OCI-LY1 (cell line): ENCODE results near the gene XPA.
A peak's percentile ranks its signal among the peaks of the same experiment; 100 is the strongest.

Source experiments
- H2AFZ ChIP-seq: fragments of 200-600 bp; sonication (generic), shearing (Covaris generic); 2 replicates; pipeline ENCODE4 v1.6.0; 2014; ENCODE audit warnings: antibody characterized with exemption, mild to moderate bottlenecking, low read length
- H3F3A ChIP-seq: fragments of 200-600 bp; sonication (generic), shearing (Covaris generic); 2 replicates; pipeline ENCODE4 v1.6.0; 2014; ENCODE audit warnings: mild to moderate bottlenecking, antibody characterized with exemption, low read length, moderate library complexity; ENCODE audit not compliant: insufficient read depth
- H3K27ac ChIP-seq: fragments of 200-600 bp; sonication (generic); 2 replicates; pipeline ENCODE4 v1.5.1; 2014; ENCODE audit warnings: low read length, mixed run types, mild to moderate bottlenecking, low read depth; ENCODE audit not compliant: poor library complexity, severe bottlenecking
- H3K27me3 ChIP-seq: fragments of 200-600 bp; sonication (generic); 2 replicates; pipeline ENCODE4 v1.6.0; 2014; ENCODE audit warnings: antibody characterized with exemption, mild to moderate bottlenecking, low read length, moderate library complexity; ENCODE audit not compliant: insufficient read depth
- H3K36me3 ChIP-seq: fragments of 200-600 bp; sonication (generic); 2 replicates; pipeline ENCODE4 v1.6.1; 2014; ENCODE audit warnings: mild to moderate bottlenecking, antibody characterized with exemption, low read length, moderate library complexity, mixed read lengths; ENCODE audit not compliant: insufficient read depth
- H3K4me1 ChIP-seq: fragments of 200-600 bp; sonication (generic); 2 replicates; pipeline ENCODE4 v1.5.1; 2014; ENCODE audit warnings: mild to moderate bottlenecking, low read length, moderate library complexity; ENCODE audit not compliant: insufficient read depth, severe bottlenecking
- H3K4me2 ChIP-seq: fragments of 200-600 bp; sonication (generic), shearing (Covaris generic); 2 replicates; pipeline ENCODE4 v1.6.1; 2014; ENCODE audit warnings: low read length
- H3K4me3 ChIP-seq: fragments of 200-600 bp; sonication (generic); 2 replicates; pipeline ENCODE4 v1.5.1; 2014; ENCODE audit warnings: low read length, low read depth, mild to moderate bottlenecking, mixed read lengths; ENCODE audit not compliant: poor library complexity, severe bottlenecking
- H3K79me2 ChIP-seq: fragments of 200-600 bp; shearing (Covaris generic); 2 replicates; pipeline ENCODE4 v1.6.1; 2016; ENCODE audit warnings: mixed run types, low read length, mixed read lengths; ENCODE audit not compliant: insufficient read depth
- H3K9ac ChIP-seq: fragments of 200-600 bp; sonication (generic), shearing (Covaris generic); 2 replicates; pipeline ENCODE4 v1.6.1; 2014; ENCODE audit warnings: mild to moderate bottlenecking, low read length, mixed read lengths
- H3K9me2 ChIP-seq: fragments of 200-600 bp; sonication (generic), shearing (Covaris generic); 2 replicates; pipeline ENCODE4 v1.6.1; 2014; ENCODE audit warnings: low read depth, mild to moderate bottlenecking, low read length, mixed read lengths
- H3K9me3 ChIP-seq: fragments of 200-600 bp; shearing (Covaris generic); 2 replicates; pipeline ENCODE4 v1.6.1; 2014; ENCODE audit warnings: low read length, mixed read lengths
- H4K20me1 ChIP-seq: fragments of 200-600 bp; sonication (generic), shearing (Covaris generic); 2 replicates; pipeline ENCODE4 v1.6.0; 2016; ENCODE audit warnings: mild to moderate bottlenecking, low read length; ENCODE audit not compliant: insufficient read depth
- CTCF ChIP-seq: fragments of 200-600 bp; sonication (generic), shearing (Covaris generic); IDR thresholded peaks from 2 replicates; pipeline ENCODE4 v1.5.1; 2017; ENCODE audit warnings: mild to moderate bottlenecking, antibody characterized with exemption, low read length, moderate library complexity, mixed read lengths
- EZH2 ChIP-seq: fragments of 200-600 bp; sonication (generic), shearing (Covaris generic); IDR thresholded peaks from 2 replicates; pipeline ENCODE4 v1.8.0; 2017; ENCODE audit warnings: borderline replicate concordance, mixed run types, mild to moderate bottlenecking, antibody characterized with exemption, low read length, moderate library complexity, mixed read lengths

XPA gene

DNA sequence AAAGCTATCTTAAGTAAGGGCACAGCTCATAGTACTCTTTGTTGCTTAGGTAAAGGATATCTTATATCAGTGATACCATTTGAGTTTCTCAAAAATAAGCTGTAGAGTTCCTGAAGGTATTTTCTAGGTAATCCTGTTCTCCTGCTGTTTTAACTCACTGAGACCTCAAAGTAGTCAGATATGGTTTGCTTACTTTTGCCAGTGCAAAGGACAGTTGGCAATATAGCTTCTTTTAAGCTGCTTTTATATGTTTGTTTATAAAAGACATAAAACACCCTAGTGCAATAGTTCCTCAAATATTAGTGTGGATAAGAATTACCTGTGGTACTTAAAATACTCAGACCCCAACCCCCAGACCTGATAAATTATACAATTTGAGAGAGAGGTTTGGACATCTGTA lies 51.4 kb downstream of the XPA start:
- no peak overlapping the region for H2AFZ ChIP-seq
- H3K36me3 ChIP-seq: peaks cover 91% of the 10 kb centered on the region
- no peak overlapping the region for H3K4me3 ChIP-seq
- TF ChIP-seq CTCF: no peak
- TF ChIP-seq EZH2: no peak
- H3K9me2 ChIP-seq: no peaks in the 10 kb centered on the region
- H3K27ac ChIP-seq: no peak overlapping the region
- no peak overlapping the region for H3K4me2 ChIP-seq
- no peaks in the 10 kb centered on the region for H3F3A ChIP-seq
- H3K9me3 ChIP-seq: no peaks in the 10 kb centered on the region
- no peaks in the 10 kb centered on the region for H4K20me1 ChIP-seq
- no peaks in the 10 kb centered on the region for H3K27me3 ChIP-seq
- H3K9ac ChIP-seq: no peak overlapping the region
- peaks cover 20% of the 10 kb centered on the region for H3K79me2 ChIP-seq
- H3K4me1 ChIP-seq: no peaks in the 10 kb centered on the region

- peaks cover 56% of the 10 kb centered on the region for H3K36me3 ChIP-seq
Measured at GRCh38 chr9:97640325-97640724, 56.8 kb downstream of the XPA start.

GRCh38 chr9:97638666-97639065 lies 58.5 kb downstream of the XPA start:
- Histone ChIP-seq H3K9me3 (no peaks in the 10 kb centered on the region), H4K20me1 (no peaks in the 10 kb centered on the region), H3K9me2 (no peaks in the 10 kb centered on the region), H3F3A (no peaks in the 10 kb centered on the region), H3K9ac (no peak overlapping the region), H3K27me3 (no peaks in the 10 kb centered on the region), H3K4me2 (no peak overlapping the region), H3K27ac (no peak overlapping the region), H3K79me2 (peaks cover 88% of the 10 kb centered on the region), H3K4me3 (no peak overlapping the region), H3K4me1 (peaks cover 39% of the 10 kb centered on the region), H3K36me3 (peaks cover 40% of the 10 kb centered on the region), H2AFZ (no peak overlapping the region)
- TF ChIP-seq EZH2 (no peak), CTCF (peak; percentile 31; the same call in 1 of the 2 replicates)

More at GRCh38 chr9:97640325-97640724, 56.8 kb downstream of the XPA start:
- no peak overlapping the region for H3K4me2 ChIP-seq
- no peak overlapping the region for H2AFZ ChIP-seq
- peaks cover 72% of the 10 kb centered on the region for H3K79me2 ChIP-seq
- no peaks in the 10 kb centered on the region for H3K27me3 ChIP-seq
- H3K9me2 ChIP-seq: no peaks in the 10 kb centered on the region
- TF ChIP-seq EZH2: no peak
- TF ChIP-seq CTCF: no peak
- H3K4me3 ChIP-seq: no peak overlapping the region
- no peaks in the 10 kb centered on the region for H3F3A ChIP-seq
- peaks cover 28% of the 10 kb centered on the region for H3K4me1 ChIP-seq
- no peak overlapping the region for H3K9ac ChIP-seq
- no peak overlapping the region for H3K27ac ChIP-seq
- H4K20me1 ChIP-seq: no peaks in the 10 kb centered on the region
- H3K9me3 ChIP-seq: no peaks in the 10 kb centered on the region
